GM12892 (cell line): ENCODE measurements around the gene GMEB2.
"Not testable (repeated sequence)": the region's sequence is repeated elsewhere in the genome, so short reads cannot be mapped to it uniquely, and the experiment has no call there.

Experiments used
- DNase-seq: peaks from one replicate; pipeline ENCODE4 v3.0.0; 2011; ENCODE audit not compliant: insufficient read length
- FAIRE-seq: peaks from 2 replicates; lab custom pipeline; 2011; peaks lifted over from hg19 to GRCh38; lab: Jason Lieb, UNC
- POLR2A ChIP-seq: IDR thresholded peaks from 2 replicates; pipeline ENCODE4 v1.6.1; 2011; ENCODE audit warnings: low read depth, low read length, control low read depth
- POLR2AphosphoS5 ChIP-seq: IDR thresholded peaks from 2 replicates; pipeline ENCODE4 v1.6.1; 2011; ENCODE audit warnings: low read depth, low read length, control low read depth
- TAF1 ChIP-seq: IDR thresholded peaks from 2 replicates; pipeline ENCODE4 v1.6.1; 2011; ENCODE audit warnings: low read depth, mild to moderate bottlenecking, control low read depth, low read length, borderline replicate concordance

The GMEB2 gene

DNA sequence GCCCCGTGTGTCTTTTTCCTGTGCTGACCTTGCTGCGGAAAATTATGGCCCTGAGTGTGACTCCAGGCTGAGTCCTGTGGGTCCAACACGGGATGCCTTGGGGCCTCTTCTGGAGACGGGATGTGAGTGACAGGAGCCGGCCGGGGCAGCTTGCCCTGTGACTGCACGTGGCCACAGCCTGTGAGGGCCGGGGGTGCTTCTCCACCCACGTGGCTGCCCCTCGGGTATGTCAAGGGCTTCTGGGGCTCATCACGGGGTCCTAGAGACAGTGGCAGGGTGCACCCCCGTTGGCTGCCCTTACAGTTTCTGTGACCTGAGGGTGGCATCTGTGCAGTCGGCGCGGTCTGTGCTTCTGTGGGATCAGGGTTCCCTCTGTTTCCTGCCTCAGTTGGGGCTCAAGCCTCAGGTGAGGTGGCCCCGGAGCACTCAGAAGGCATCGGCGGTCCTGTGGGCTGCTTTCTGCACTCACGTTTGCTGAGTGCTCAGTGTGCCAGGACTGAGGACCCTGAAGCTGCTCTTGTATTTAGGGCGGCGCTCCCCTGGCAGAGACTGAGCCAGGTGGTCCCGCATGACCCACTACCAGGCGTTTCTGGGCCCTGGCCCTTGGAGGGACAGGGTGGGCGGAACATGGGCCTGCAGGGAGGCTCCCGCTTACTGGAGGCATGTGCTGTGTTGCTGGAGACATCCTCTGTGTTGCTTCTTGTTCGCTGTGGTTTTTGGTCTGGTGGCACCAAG lies 36.6 kb upstream of the GMEB2 start:
- DNase-seq (no peak), FAIRE-seq (no peak)
- TF ChIP-seq TAF1 (no peak), POLR2A (no peak)

DNA sequence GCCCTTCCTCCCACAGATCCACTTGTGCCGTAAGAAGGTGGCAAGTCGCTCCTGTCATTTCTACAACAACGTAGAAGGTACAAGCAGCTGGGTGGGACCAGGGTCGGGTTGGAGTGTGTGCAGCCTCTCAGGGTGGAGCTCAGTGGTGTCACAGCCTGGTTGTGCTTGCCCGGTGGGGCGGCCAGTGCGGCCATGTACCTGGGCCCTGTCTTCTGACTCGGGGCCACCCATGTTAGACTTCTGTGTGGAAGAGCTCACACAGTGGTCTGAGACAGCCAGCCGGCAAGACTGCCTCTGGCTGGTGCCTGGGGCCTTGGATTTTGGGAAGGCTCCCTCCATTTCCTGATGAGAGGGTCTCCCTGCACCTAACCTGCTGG lies 35.9 kb upstream of the GMEB2 start:
- TF ChIP-seq POLR2AphosphoS5 (no peak), TAF1 (no peak), POLR2A (no peak)
- DNase-seq, result no peak
- FAIRE-seq, result no peak

DNA sequence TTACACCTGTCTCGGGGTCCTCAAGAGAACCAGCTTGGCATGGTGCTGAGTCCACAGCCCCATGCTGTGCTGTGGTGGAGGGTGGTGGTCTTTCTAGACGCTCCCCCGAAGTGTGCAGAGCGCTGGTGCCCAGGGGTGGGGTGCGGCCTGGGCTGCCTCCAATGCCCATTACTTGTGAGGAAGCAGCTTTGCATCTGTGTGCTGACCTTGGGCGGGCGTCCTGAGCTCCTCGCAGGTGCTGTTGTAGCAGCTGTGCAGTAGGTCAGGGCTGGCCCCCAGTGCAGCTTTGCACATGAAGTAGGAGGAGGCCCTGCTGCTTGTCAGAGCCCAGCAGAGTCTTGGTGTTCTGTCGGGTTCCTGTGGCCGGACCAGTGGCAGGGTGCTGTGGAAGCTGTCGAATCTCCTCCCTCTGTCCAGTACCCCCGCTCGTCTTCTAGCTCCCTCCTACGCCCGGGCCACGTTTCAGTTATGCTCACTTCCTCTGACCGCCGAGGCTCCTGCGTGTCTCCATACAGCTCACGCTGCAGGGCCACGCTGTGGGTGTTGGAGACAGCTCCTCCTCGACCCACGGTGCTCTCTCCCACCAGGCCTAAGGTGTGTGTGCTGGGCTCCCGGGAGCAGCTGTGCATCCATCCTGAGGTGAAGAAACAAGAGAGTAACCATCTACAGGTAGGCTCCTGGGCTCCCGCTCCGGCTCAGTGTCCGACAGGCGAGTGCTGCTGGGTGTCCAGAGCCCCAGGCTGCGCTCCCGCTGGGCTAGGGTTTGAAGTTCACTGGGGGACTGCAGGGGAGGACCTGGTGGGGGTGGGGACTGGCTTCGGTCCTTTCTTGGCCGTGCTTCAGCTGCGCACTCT lies 35.3 kb upstream of the GMEB2 start:
- no peak for FAIRE-seq
- no peak for DNase-seq
- TF ChIP-seq POLR2A (no peak), TAF1 (no peak), POLR2AphosphoS5 (no peak)

DNA sequence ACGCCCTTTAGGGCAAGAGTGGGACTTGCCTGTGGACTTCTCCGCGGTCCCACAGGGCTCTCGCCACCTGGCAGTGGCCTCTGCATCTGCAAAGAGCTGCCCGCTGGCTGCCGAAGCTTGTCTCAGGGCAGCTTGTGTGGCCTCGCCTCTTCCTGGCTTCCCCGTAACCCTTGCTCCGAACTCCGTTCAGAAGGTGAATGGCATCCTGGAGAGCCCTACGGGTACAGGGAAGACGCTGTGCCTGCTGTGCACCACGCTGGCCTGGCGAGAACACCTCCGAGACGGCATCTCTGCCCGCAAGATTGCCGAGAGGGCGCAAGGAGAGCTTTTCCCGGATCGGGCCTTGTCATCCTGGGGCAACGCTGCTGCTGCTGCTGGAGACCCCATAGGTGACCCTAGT lies 34.2 kb upstream of the GMEB2 start:
- TF ChIP-seq POLR2AphosphoS5 (no peak), TAF1 (no peak), POLR2A (no peak)
- DNase-seq (no peak), FAIRE-seq (no peak)

DNA sequence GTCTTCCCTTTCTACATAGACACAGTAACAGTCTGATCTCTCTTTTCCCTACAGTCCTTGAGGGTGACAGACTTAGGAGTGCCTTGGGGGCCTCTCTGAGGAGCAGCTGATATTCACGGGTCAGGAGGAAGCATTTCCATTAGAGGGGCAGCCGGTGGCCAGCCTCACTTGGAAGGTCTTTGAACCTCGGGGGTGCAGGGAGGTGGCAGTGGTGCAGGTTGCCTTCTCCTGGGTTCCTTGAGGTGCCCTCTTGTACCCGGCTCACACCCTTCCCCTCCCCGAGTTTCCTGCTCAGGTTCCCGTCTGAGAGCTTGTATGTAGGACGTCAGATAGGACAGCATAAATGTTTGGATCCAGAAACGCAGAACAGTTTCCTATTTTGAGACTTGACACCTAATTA lies 33.7 kb upstream of the GMEB2 start:
- no peak for TF ChIP-seq TAF1
- no peak for TF ChIP-seq POLR2AphosphoS5
- TF ChIP-seq POLR2A, result no peak
- DNase-seq (no peak), FAIRE-seq (no peak)

DNA sequence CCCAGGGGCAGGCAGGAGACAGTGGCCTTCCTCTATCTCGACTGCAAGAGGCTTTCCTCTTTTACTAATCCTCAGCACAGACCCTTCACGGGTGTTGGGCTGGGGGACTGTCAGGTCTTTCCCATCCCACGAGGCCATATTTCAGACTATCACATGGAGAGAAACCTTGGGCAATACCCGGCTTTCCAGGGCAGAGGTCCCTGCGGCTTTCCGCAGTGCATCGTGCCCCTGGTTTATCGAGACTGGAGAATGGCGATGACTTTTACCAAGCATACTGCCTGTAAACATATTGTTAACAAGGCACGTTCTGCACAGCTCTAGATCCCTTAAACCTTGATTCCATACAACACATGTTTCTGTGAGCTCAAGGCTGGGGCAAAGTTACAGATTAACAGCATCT lies 33.3 kb upstream of the GMEB2 start:
- FAIRE-seq, DNase-seq: not testable (repeated sequence)

DNA sequence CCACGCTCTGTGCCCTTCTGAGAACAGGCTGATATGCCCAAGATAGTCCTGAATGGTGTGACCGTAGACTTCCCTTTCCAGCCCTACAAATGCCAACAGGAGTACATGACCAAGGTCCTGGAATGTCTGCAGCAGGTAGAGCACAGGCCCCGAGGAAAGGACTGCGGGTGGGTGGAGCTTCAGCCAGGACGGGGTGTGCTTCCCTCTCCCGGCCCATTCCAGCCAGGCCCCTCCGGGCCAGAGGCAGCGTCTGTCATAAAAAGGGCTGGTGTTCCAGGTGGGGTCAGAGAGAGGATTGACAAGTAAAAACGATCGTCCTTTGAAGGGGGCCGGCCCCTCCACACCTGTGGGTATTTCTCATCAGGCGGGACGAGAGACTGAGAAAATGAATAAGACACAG lies 32.5 kb upstream of the GMEB2 start:
- FAIRE-seq (no peak), DNase-seq (no peak)
- TF ChIP-seq TAF1 (no peak), POLR2AphosphoS5 (no peak), POLR2A (no peak)

DNA sequence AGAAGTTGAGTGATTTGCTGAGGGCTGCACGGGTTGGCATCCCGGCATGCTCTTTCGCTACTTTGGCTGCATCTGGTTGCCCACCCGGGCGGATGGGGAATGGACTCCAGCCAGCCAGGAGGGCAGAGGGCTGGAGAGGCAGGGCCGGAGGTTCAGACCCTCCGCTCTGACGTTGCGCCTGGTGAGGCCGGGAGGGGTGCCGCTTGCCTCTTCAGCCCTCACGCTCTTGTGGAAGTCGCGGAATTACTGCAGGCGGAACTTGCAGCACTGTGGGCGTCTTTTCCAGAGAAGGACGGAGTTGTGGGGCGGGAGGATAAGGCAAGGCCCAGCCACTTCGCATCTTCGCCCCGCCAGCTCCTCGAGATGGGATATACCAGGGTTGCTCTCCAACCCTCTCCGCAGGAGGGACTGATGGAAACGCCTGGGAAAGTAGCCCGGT lies 31.9 kb upstream of the GMEB2 start:
- FAIRE-seq, result no peak
- no peak for TF ChIP-seq POLR2AphosphoS5
- no peak for TF ChIP-seq POLR2A
- no peak for DNase-seq

DNA sequence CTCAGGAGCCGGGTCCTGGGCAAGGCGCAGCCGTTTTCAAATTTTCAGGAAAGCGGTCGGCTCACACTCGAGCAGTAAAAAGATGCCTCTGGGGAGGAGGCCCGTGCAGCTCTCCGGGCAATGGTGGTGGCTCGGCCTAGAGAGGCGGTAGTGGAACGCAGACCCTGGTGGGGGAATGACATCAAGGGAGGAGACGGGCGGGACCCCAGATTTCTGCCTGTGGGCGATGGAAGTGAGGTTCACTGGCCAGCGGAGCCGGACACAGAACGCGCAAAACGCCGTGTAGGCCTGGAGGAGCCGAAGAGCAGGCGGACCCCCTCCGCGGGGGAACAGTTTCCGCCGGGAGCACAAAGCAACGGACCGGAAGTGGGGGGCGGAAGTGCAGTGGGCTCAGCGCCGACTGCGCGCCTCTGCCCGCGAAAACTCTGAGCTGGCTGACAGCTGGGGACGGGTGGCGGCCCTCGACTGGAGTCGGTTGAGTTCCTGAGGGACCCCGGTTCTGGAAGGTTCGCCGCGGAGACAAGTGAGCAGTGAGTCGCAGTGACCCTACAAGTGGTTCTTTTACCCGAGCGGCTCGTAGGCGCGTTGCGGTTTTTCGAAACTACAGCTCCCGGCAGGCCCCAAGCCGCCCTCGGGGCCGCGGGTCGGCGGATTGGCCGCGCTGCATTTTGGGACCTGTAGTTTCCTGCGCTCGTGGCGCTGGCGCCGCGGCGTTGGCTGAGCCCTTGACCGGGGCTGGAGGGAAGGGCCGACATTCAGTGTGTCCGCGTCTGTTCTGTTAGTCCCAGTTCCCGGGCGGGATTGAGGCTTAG lies 31.2 kb upstream of the GMEB2 start, which contains the start of gene RTEL1:
TSS of gene RTEL1 (plus strand) at position 376 of the 812 bp plus-strand sequence. CDS start 1,091 bp downstream, outside the sequence.
- peak; percentile 92 for FAIRE-seq
- peak; percentile 65 for TF ChIP-seq TAF1
- no peak for TF ChIP-seq POLR2A
- 0 out of 2 replicates have a peak, but pooled peaks have one; percentile 42 for TF ChIP-seq POLR2AphosphoS5
- peak; percentile 100 for DNase-seq

DNA sequence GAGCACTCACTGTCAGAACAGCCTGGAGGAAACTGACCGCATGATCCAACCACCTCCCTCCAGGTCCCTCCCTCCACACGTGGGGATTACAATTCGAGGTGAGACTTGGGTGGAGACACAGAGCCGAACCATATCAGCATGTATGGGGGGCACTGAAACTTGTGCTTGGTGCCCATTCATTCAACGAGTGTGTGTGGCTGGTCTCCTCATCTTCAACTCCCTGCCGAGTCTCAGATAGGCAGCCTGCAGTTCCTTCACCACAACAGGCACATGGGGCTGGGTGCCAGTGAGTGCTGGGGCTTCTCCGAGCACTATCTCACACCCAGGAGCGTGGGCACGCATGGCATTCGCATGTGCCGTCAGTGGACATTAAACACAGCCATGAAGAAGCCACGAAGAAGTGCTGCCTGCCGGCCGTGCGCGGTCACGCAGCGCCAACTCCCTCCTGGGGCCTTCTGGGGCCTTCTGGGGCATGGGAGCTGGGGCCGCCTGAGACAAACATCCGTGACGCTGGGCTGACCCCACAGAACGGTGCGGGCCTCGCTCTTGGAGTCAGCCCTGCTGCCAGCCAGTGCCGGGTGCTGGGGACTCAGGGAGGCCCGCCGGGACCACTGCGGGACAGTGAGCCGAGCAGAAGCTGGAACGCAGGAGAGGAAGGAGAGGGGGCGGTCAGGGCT lies 30.5 kb upstream of the GMEB2 start:
- no peak for TF ChIP-seq POLR2AphosphoS5
- DNase-seq (no peak), FAIRE-seq (no peak)

DNA sequence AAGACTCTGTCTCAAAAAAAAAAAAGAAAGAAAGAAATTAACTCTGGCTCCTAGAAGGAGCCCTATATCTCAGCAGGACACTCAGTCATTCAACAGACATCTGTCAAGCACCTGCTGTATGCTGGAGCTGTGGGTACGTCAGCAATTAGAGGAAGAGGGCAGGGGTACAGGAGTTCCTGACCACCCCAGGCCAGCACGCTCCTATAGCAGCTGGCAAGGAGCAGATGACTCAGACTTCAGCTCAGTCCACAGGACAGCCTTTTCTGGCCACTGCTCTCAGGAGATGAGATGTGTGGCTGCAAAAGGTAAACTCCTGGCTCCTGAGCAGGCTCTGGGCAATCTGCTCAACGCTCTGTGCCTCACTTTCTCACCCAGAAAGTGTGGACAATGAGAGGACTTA lies 29.6 kb upstream of the GMEB2 start:
- no peak for FAIRE-seq
- TF ChIP-seq POLR2AphosphoS5 (no peak), TAF1 (no peak), POLR2A (no peak)
- no peak for DNase-seq
